Fibroblast of villous mesenchyme (primary cell): ENCODE data around the gene DOCK4. TPM values are rescaled to one million over a fixed set of nuclear protein-coding genes. Genes with fewer than 3 reads are reported as not detected.

Experiments
- DNase-seq: peaks from one replicate; pipeline ENCODE4 v3.0.0-alpha.2; 2010; ENCODE audit warnings: low read depth
- H3K4me3 ChIP-seq: 2 replicates; pipeline ENCODE4 v1.5.1; 2011; ENCODE audit warnings: low read depth, mild to moderate bottlenecking, low read length
- total RNA-seq: library from RNA; depleted of rRNA; stranded (reverse); fragments of >200 nt; gene quantifications from 2 replicates; pipeline ENCODE4 v1.2.3, GENCODE V29; 2012
- TF ChIP-seq, protein P1 (sequence below): IDR thresholded peaks from 2 replicates; pipeline ENCODE4 v1.5.1; 2012; ENCODE audit warnings: low read depth, mild to moderate bottlenecking, low read length; ENCODE audit not compliant: insufficient read depth

The DOCK4 gene
- total RNA-seq, 1 donor, result 43.6 TPM

DNA sequence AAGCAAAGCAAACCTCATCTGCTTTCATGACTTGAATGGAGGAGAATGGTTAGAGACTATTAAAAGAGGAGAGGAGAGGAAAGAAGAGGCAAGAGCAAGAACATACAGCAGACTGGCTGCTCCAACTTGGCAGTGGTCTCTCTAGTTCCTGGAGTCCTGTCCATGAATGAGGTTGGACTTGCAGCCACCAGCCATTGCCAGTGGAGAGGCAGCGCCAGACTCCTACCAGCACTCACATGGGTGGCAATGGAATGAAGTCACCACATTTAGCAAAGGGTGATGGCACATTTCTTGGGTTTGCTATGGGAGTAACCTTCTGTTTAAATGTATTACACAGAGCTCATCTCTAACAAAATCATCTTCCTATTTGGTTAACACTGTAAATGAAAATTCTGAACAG, 386.1 kb downstream of the DOCK4 start:
- DNase-seq, result no peak
- TF ChIP-seq, protein P1, sequence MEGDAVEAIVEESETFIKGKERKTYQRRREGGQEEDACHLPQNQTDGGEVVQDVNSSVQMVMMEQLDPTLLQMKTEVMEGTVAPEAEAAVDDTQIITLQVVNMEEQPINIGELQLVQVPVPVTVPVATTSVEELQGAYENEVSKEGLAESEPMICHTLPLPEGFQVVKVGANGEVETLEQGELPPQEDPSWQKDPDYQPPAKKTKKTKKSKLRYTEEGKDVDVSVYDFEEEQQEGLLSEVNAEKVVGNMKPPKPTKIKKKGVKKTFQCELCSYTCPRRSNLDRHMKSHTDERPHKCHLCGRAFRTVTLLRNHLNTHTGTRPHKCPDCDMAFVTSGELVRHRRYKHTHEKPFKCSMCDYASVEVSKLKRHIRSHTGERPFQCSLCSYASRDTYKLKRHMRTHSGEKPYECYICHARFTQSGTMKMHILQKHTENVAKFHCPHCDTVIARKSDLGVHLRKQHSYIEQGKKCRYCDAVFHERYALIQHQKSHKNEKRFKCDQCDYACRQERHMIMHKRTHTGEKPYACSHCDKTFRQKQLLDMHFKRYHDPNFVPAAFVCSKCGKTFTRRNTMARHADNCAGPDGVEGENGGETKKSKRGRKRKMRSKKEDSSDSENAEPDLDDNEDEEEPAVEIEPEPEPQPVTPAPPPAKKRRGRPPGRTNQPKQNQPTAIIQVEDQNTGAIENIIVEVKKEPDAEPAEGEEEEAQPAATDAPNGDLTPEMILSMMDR, result no peak
- no peak overlapping the region for H3K4me3 ChIP-seq

DNA sequence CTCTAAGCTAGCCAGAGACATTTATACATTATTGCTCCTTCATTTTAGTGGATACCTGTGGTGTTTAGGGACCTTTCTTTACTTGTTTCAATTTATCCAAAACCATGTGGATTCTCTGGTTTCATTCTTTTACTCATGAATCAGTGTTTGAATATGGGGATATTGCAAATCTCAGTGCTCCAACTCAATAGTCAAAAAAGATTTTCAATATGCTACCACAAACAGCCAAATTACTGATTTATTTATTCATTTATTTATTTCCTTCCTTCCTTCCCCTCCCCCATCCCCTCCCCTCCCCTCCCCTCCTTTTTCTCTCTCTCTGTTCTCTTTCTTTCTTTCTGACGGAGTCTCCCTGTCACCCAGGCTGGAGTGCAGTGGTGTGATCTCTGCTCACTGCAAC, 390.8 kb downstream of the DOCK4 start:
- no peak for DNase-seq
- no peak overlapping the region for H3K4me3 ChIP-seq
- TF ChIP-seq, protein P1, result no peak

DNA sequence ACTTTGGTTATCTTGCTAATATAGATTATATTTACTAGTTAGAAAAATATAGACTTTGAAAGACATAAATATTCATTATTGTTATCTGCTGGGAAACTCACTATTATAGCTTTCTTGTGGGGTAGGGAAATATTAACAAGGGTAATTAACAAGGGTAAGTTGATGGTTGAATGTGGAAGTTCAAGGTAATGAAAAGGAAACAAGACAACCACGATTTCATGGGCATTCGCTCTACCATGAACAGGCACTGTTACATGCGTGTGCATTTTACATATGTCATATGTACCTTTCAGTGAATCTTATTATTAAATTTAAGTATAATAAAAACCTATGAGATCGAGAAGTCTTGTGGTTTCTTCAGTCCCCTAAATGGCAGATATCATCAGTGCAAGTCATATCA, 392.9 kb downstream of the DOCK4 start:
- no peak overlapping the region for H3K4me3 ChIP-seq

DNA sequence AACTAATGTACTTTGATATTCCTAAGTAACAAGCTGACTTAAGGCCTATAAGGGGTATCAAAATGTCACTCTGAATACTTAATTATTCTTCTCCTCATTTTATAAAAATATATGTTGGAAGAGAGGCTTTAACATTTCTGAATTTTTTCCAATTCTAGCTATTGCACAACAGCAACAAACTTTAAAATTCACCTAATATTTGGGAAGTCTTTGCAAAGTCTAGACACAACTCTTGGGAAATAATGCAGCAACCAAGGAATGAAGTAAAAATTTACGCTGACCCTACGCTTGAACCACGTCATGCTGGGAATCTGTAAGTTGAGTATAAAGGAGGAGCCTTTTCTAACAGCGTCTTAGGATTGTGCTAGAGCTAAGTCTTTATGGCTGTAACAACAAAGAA, 400.0 kb downstream of the DOCK4 start:
- no peak for DNase-seq
- no peak overlapping the region for H3K4me3 ChIP-seq
- TF ChIP-seq, protein P1, result no peak

More for the DNA sequence above, 392.9 kb downstream of the DOCK4 start:
- DNase-seq, result no peak
- TF ChIP-seq, protein P1, result no peak

DNA sequence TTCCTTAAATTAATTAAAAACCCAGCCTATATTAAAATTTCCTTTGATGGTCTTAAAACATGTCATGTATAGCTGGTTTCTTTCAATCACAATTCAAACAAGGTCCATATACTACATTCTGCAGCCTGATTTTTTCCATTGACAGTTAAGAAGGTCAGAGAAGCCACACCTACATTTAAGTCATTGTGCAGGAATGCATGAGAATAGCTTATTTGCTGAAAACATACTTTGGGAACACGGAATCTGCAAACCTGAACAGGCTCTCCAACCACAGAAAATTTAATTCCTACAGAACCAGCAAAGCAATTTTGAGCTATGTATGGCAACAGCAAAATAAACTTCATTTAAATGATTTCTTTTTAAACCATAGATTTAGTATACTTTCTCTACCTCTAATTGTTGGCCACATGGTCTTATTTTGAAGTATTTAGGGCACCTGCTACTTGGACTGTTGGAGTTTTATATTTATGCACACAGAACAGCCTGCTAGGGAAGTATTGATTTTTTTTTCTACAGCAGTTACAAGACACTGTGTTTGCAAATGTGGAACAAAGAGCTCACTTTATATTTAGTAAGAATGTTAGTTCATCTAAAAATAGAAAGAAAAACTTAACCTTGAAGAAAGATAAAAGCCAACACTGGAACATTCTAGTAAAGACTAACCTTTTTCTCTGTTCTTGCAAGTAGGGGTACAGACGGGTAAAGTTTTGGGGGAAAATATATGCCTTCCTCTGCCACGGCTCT, 403.0 kb downstream of the DOCK4 start:
- DNase-seq, result peak; percentile 13
- TF ChIP-seq, protein P1, result no peak

DNA sequence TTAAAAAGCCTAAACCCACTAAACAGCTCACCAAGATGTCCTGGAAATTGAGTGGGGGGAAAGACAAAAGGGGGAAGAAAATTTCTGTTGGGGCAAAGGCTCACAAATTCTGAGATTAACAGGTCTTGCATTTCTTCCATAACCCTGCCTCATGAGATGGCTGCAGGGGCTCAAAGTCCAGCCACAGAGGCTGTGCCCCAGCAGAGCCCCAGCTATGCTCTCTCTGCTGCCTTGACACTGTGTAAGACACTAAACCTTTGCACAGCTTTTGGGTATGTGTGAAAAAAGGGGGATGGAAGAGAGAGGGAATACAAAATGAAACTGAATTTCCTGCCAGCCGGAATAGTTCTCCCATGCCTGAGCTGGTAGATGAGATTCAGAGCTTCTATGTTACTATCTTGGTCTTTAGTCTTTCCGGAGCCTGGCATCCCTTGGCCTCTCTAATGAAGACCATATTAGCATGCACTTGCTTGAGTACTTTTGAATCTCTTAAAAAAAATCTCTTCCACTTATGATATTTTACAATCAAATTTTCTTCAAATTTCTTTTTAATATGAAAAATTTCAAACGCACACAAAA, 403.9 kb downstream of the DOCK4 start:
- TF ChIP-seq, protein P1, result no peak
- no peak overlapping the region for H3K4me3 ChIP-seq
- DNase-seq, result no peak

More for the DNA sequence above, 403.0 kb downstream of the DOCK4 start:
- H3K4me3 ChIP-seq, result no peak overlapping the region
